AG09309 (cell line): ENCODE data around the gene GRIN2C.

Experiments used
- DNase-seq: peaks from one replicate; pipeline ENCODE4 v3.0.0-alpha.2; 2010; ENCODE audit warnings: low read depth
- H3K4me3 ChIP-seq: 2 replicates; pipeline ENCODE4 v1.5.1; 2011; ENCODE audit warnings: mild to moderate bottlenecking, low read depth, low read length, moderate library complexity; ENCODE audit not compliant: control insufficient read depth
- TF ChIP-seq, protein P1 (sequence below): IDR thresholded peaks from 2 replicates; pipeline ENCODE4 v1.5.1; 2011; ENCODE audit warnings: mild to moderate bottlenecking, low read depth, low read length, inconsistent platforms; ENCODE audit not compliant: insufficient read depth, control insufficient read depth; ENCODE audit errors: missing control alignments

GRIN2C gene

DNA sequence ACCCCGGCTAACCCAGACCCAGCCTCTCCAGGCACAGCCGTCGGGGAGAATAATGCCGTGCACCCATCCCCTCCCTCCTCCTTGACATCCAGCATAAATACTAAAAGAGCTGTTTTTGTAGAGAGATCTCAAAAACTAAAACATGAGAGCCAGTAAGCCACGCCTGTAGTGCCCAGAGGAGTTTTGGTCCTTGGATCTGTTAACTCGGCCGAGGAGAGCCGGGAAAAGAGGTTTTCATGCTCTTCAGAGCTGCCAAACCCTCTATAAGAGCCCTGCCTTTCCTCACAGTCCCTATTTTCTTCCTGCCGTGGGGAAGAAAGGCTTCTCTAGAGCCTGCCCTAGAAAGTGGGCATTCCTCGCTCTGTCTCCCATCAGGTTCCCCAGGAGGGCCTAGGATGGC lies 53.4 kb downstream of the GRIN2C start:
- H3K4me3 ChIP-seq = no peak overlapping the region
- TF ChIP-seq, protein P1, sequence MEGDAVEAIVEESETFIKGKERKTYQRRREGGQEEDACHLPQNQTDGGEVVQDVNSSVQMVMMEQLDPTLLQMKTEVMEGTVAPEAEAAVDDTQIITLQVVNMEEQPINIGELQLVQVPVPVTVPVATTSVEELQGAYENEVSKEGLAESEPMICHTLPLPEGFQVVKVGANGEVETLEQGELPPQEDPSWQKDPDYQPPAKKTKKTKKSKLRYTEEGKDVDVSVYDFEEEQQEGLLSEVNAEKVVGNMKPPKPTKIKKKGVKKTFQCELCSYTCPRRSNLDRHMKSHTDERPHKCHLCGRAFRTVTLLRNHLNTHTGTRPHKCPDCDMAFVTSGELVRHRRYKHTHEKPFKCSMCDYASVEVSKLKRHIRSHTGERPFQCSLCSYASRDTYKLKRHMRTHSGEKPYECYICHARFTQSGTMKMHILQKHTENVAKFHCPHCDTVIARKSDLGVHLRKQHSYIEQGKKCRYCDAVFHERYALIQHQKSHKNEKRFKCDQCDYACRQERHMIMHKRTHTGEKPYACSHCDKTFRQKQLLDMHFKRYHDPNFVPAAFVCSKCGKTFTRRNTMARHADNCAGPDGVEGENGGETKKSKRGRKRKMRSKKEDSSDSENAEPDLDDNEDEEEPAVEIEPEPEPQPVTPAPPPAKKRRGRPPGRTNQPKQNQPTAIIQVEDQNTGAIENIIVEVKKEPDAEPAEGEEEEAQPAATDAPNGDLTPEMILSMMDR = no peak
- no peak for DNase-seq

DNA sequence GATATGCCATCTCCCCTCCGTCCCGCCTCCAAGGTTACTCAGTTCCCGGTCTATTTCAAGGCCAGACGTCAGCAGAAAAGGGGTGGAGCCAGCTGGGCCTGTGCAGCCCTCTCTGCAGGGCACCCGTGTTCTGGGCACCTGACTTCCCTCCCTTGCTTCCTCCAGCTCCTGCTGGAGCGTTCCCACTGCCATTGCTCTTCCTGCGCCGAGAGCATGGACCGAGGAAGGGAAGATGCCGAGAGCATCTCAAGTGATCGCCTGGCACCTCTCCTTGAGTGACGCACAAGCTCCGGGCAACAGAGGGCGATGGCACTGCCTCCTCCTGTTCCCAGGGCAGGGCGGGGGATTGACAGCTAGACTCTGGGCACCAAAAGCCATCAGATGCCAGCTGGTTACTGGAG lies 54.1 kb downstream of the GRIN2C start:
- H3K4me3 ChIP-seq = no peak overlapping the region
- DNase-seq = no peak
- TF ChIP-seq, protein P1 = no peak

DNA sequence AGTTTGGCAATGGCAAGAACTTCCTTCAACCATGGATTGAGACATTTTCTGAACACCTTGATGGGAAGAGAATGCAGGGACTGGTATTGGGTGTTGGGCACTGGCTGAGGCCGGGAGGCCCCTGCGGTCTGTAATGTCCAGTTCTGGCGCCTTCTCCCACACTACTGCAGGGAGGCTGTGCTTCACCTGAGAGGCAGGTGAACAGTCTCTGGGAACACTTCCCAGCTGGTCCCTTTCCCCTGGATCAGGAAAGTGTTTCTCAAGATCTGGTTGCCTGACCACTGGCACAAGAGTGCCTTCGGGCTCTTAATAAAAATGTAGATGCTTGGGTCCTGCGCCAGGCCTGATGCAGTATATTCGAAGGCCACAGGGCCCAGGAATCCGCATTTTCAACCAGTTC lies 55.0 kb downstream of the GRIN2C start:
- no peak overlapping the region for H3K4me3 ChIP-seq
- no peak for DNase-seq
- TF ChIP-seq, protein P1 = no peak

DNA sequence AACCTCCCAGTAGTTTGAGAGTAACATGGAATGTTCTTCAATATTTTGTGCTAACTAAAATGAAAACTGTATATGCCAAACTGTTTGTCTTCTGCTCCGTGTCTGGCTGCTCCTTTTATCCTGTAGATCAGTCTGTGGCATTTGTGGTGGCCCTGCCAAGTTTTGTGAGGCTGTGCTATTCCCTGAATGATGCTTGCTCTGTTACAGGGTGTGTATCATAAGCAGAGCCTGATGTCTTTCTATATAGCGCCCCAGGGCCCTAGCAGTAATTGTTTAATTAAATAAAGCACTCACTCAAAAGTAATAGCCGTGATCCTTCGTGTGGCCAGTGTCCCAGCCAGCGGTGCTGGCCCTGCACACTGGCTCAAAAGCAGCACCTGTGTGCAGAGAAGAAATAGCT lies 55.7 kb downstream of the GRIN2C start:
- DNase-seq = no peak
- TF ChIP-seq, protein P1 = no peak
- no peak overlapping the region for H3K4me3 ChIP-seq

DNA sequence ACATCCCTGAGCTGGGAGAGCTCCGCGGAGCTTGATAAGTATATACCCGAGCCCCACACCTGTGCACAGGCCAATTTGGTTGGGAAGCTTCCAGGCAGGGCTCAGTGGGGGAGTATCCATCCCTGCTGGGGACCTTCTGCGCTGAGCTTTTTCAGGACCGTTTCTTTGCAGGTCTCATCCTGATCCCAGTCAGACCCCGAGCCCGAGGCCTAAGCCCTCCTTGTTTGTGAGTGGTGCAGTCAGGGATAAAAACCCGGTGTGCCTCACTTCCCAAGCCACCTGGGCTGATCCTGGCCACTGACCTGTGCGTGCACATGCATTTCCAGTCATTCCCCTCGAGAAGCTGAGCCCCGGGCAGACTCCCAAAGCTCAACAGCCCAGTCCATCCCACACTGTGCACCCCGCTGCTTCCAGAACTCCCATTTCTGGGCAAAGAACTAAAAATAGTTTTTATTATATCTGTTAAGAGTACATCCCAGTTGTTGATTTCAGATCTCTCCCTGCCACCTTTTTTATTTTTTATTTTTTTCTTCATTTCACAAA lies 56.2 kb downstream of the GRIN2C start:
- H3K4me3 ChIP-seq = no peak overlapping the region
- DNase-seq = no peak
- TF ChIP-seq, protein P1 = no peak

DNA sequence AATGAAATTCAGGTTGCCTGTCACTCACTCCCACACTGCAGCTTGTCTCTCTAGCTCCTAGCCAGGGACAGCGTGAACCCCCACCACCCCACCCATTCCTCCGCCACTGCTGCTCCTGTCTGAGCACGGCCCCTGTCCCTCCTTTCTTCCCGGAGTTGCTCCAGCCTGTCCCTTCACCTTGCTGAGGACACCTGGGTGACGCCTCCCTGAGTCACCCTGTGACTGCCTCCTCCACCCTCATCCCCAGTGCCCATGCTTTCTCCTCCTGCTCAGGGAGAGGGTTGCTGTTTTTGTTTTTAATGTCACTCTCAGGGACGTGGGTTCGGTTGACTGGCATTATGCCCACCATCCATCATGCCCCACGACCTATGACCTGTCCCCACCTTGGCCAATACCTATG lies 57.8 kb downstream of the GRIN2C start:
- no peak for DNase-seq
- TF ChIP-seq, protein P1 = no peak
- no peak overlapping the region for H3K4me3 ChIP-seq

DNA sequence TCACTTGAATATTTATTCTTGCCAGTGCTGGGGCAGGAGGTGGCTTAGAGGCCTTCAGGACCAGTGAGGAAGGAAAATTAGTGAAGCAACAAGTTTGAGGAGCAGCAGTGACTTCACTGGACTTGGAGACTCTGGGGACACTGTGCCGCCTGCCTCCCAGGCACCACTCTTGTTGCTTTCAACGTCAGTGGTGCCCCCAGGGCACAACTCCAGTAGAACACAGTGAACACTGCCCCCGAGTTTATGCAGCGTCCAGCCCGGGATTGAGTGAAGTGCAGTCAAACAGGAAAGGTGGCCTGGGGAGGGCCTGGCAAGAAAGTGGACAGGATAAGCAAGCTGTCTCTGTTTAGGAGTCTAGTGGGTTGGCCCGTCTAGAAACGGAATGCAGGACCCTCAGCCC lies 59.2 kb downstream of the GRIN2C start:
- H3K4me3 ChIP-seq = no peak overlapping the region
- no peak for DNase-seq
- TF ChIP-seq, protein P1 = no peak
